Measurements from ENCODE around the gene CLIC5.

The CLIC5 gene

DNA sequence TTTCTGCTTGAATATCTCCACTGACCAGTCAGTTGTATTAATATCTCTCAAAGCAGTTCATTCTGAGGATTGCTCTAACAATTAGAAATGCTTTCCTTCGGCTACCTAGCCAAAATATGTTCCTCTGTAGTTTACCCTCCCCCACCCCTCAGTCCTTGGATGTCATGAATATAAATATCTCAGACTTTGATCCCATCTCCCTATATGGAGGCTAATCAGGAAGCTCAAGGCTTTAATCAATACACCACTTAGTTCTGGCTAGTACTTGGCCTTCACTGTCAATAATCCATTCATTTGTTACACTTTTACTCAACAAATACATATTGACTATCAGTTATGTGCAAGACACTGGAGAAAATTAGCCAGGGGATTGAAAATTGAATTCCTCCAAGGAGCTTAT lies 60.1 kb downstream of the CLIC5 start:
- H3K4me3 ChIP-seq (ENCODE audit: low read length): no peak overlapping the region
- TF ChIP-seq ZNF274 (IDR thresholded peaks at IDR 0.05; ENCODE audit: low read depth, low read length): no peak

DNA sequence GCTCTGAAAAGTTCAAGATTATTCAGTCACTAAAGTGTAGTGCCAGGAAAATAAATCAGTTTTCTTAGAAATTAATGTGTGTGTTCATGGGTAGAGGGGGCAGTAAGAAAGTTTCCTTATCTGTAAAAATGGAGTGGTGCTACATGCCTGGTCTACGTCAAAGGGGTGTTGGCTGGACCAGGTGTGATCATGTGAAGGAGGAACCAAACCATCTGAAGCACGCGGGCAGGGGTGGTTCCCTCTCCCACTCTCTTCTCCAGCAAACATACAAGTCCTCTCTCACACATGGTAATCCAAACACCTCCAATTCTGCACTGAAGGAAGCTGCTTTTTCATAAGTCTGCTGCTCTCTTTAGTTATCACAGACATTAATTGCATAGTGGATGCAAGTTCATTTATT lies 63.1 kb downstream of the CLIC5 start:
- H3K4me3 ChIP-seq (ENCODE audit: low read length): no peak overlapping the region
- no peak for TF ChIP-seq ZNF274 (IDR thresholded peaks at IDR 0.05; ENCODE audit: low read depth, low read length)

DNA sequence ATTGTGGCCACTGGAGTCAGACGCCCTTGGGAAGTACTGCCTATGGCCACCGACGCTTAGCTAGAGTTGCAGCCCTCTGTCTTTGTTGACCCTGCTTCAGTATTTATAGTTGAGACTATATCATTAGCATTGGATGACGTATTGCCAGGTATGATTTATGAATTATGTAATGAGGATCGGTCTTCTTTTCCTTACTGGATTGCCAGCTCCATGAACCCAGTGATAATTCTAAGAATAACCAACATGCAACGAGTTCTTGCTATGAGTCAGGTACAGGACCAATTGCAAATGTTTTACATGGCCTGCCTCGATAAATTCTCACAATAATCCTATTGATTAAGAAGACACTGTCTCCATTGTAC lies 63.5 kb downstream of the CLIC5 start:
- no peak overlapping the region for H3K4me3 ChIP-seq (ENCODE audit: low read length)
- no peak for TF ChIP-seq ZNF274 (IDR thresholded peaks at IDR 0.05; ENCODE audit: low read depth, low read length)

- no peak overlapping the region for H3K4me3 ChIP-seq (ENCODE audit: low read length)
- TF ChIP-seq ZNF274 (IDR thresholded peaks at IDR 0.05; ENCODE audit: low read depth, low read length): no peak
Measured at GRCh38 chr6:45951321-45952167, 64.1 kb downstream of the CLIC5 start.

GRCh38 chr6:45949256-45949655 lies 66.4 kb downstream of the CLIC5 start:
- no peak for TF ChIP-seq ZNF274 (IDR thresholded peaks at IDR 0.05; ENCODE audit: low read depth, low read length)
- H3K4me3 ChIP-seq (ENCODE audit: low read length): no peak overlapping the region

GRCh38 chr6:45947807-45948206 lies 67.9 kb downstream of the CLIC5 start:
- no peak for TF ChIP-seq ZNF274 (IDR thresholded peaks at IDR 0.05; ENCODE audit: low read depth, low read length)

DNA sequence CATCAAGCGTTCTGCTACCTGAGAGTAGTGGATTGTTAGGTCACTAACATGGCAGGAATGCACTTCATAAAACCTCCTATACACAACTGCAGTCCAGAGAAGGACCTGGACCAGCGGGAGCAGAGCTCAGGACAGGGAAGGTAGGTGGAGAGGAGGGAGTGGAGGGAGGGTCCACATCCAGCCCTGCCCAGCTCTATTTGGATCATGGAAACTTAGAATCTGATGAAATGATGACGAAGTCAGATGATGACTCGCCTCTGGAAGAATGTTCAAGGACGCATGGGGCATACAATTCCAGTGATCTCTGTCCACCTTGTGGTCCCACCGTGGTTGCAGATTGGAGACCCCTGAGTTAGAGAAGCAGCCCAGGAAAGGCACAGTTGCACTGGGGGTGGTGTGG lies 68.8 kb downstream of the CLIC5 start:
- no peak for TF ChIP-seq ZNF274 (IDR thresholded peaks at IDR 0.05; ENCODE audit: low read depth, low read length)
- no peak overlapping the region for H3K4me3 ChIP-seq (ENCODE audit: low read length)

More at GRCh38 chr6:45947807-45948206, 67.9 kb downstream of the CLIC5 start:
- H3K4me3 ChIP-seq (ENCODE audit: low read length): no peak overlapping the region

- H3K4me3 ChIP-seq (ENCODE audit: low read length): no peak overlapping the region
- no peak for TF ChIP-seq ZNF274 (IDR thresholded peaks at IDR 0.05; ENCODE audit: low read depth, low read length)
Measured at GRCh38 chr6:45946352-45946751, 69.3 kb downstream of the CLIC5 start.

- TF ChIP-seq ZNF274 (IDR thresholded peaks at IDR 0.05; ENCODE audit: low read depth, low read length): no peak
- no peak overlapping the region for H3K4me3 ChIP-seq (ENCODE audit: low read length)
Measured at GRCh38 chr6:45942953-45943352, 72.7 kb downstream of the CLIC5 start.

DNA sequence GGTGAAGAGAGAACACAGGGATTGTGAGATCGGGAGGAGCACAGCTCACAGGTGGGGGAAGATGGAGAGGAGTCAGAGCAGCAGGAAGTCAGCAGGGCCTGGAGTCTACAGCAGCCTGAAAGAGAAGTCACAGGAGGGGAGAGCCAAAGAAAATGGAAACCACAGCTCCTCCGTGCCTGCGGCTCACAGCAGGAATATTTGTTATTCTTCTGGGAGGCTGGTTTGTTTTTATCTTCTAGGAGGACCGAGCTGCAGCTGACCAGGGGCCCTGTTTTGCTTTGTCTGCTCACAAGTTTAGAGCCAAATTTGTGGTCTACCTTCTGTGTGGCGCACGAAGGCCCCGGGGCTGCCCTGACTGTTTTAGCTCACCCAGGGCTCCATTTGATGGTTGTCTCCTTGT lies 81.8 kb downstream of the CLIC5 start:
- no peak for TF ChIP-seq ZNF274 (IDR thresholded peaks at IDR 0.05; ENCODE audit: low read depth, low read length)
- H3K4me3 ChIP-seq (ENCODE audit: low read length): no peak overlapping the region

GRCh38 chr6:45931232-45931631 lies 84.4 kb downstream of the CLIC5 start:
- H3K4me3 ChIP-seq (ENCODE audit: low read length): no peak overlapping the region
- TF ChIP-seq ZNF274 (IDR thresholded peaks at IDR 0.05; ENCODE audit: low read depth, low read length): no peak

DNA sequence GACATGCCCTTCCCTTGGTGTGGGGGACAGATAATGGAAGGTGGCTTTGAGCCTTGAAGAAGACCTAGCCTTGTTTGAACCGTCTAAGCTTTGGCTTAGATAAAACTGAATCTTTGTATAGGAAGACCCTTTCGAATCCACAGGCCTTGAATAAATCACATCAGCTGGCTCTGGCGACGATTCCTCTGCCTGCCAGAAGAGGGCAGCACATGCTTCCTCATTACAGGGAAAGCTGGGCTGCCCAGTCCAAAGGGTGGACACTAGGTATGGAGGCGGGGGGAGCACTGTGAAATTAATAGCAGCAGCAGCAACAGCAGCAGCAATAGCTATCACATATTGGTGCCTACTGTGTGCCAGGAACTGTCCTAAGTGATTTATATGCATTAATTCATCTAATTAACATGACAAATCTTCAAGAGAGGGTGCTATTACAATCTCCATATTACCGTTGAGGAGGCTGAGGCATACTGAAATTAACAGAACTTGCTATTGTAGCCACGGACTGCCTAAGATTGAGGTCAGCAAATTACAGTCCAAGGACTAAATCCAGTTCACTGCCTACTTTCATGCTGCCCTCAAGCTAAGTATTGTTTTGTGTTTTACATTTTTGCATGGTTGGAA lies 85.1 kb downstream of the CLIC5 start:
- no peak for TF ChIP-seq ZNF274 (IDR thresholded peaks at IDR 0.05; ENCODE audit: low read depth, low read length)

DNA sequence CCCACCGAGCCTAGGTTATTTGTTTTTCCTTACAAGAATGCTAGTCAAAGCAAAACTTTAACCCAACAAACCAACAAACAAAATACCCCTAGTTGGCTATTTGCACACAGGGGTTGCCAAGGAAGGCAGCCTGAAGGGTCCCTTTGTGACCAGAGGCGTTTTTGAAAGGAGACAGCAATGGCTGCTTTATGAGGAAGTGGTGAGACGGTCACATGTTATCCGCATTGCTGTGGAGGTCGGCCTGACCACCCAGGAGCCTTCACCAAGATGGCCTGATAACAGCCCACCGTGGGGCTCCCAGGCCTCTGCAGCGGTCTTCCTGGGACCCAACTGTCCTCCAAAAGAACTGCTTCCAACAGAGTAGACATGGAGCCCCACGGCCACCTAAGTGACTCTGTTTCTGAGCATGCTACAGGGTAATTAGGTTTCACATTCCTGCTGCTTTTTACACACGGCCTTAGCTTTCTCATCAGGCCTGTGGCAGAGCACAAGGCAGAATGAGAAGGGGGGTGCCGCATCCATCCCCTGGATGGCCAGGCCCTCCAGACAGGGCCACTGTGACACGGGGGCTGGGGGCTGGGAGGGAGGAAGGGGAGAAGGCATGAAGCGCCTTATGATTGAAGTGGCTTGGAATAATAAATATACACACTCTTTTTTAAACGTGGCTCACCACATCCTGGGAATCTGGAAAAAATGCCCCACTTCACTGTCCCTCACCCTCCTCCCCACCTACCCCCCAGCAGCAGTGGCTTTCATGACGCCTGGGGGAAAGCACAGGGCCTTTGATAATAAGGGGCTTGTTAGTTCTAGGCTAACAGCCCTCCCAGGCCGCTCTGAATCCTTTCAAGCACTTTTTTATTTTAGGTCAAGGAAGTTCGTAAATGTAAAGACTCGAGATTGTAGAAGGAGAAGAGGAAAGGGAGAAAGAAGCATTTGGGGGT lies 86.0 kb downstream of the CLIC5 start:
- no peak overlapping the region for H3K4me3 ChIP-seq (ENCODE audit: low read length)
- TF ChIP-seq ZNF274 (IDR thresholded peaks at IDR 0.05; ENCODE audit: low read depth, low read length): no peak

More for the DNA sequence above, 85.1 kb downstream of the CLIC5 start:
- no peak overlapping the region for H3K4me3 ChIP-seq (ENCODE audit: low read length)

GRCh38 chr6:45928721-45929305 lies 86.8 kb downstream of the CLIC5 start:
- no peak for TF ChIP-seq ZNF274 (IDR thresholded peaks at IDR 0.05; ENCODE audit: low read depth, low read length)
- no peak overlapping the region for H3K4me3 ChIP-seq (ENCODE audit: low read length)
